Sigmoid colon (tissue), 4 donors: Measurements from ENCODE around the gene FECH.

Source experiments
- EP300 ChIP-seq, 4 donors: sonication (generic); formaldehyde crosslinking; IDR thresholded peaks; one replicate each; pipeline ENCODE4 v1.6.1; 2017; ENCODE audit warnings: antibody characterized with exemption in 4 of 4
- POLR2A ChIP-seq, 2 donors: fragments of 450-650 bp; IDR thresholded peaks; one replicate each; pipeline ENCODE4 v1.6.1; 2016; ENCODE audit warnings: antibody characterized with exemption in 2 of 2, mild to moderate bottlenecking in 2 of 2, moderate library complexity in 2 of 2
- POLR2AphosphoS5 ChIP-seq, 4 donors: sonication (generic); formaldehyde crosslinking; IDR thresholded peaks; one replicate each; pipeline ENCODE4 v1.6.1; 2017; ENCODE audit warnings: antibody characterized with exemption in 4 of 4
- TF ChIP-seq, protein P1 (sequence below), 4 experiments: fragments of 450-650 bp in 3 of 4; fragments of 200-600 bp in 1 of 4; IDR thresholded peaks; one replicate each; pipeline ENCODE4 v1.5.1; 2016 to 2019; ENCODE audit warnings: antibody characterized with exemption in 4 of 4, mild to moderate bottlenecking in 3 of 4, moderate library complexity in 2 of 4

DNA sequence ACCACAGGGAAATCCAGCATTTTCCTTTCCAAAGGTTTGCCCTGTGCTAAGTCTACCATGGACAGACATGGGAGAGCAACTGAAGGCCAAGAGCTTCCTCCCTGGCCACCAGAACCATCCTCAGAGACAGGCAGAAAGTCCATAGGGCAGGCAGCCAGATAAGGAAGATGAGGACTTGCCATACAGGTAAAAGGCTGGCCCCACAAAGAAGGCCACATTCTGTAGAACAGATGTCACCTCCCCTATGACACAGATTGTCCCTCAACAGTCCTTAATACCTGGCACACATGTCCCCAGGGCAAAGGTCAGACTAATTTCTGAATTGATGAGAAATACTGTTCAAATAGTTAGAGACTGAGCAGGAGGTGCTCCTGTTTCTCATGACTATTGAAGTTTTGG, 52.0 kb downstream of the FECH start:
- no peak for TF ChIP-seq POLR2AphosphoS5 (IDR thresholded peaks at IDR 0.05)
- TF ChIP-seq, protein P1, sequence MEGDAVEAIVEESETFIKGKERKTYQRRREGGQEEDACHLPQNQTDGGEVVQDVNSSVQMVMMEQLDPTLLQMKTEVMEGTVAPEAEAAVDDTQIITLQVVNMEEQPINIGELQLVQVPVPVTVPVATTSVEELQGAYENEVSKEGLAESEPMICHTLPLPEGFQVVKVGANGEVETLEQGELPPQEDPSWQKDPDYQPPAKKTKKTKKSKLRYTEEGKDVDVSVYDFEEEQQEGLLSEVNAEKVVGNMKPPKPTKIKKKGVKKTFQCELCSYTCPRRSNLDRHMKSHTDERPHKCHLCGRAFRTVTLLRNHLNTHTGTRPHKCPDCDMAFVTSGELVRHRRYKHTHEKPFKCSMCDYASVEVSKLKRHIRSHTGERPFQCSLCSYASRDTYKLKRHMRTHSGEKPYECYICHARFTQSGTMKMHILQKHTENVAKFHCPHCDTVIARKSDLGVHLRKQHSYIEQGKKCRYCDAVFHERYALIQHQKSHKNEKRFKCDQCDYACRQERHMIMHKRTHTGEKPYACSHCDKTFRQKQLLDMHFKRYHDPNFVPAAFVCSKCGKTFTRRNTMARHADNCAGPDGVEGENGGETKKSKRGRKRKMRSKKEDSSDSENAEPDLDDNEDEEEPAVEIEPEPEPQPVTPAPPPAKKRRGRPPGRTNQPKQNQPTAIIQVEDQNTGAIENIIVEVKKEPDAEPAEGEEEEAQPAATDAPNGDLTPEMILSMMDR (IDR thresholded peaks at IDR 0.05), result no peak
- no peak for TF ChIP-seq POLR2A (IDR thresholded peaks at IDR 0.05)
- TF ChIP-seq EP300 (IDR thresholded peaks at IDR 0.05), result no peak
